ENCODE results near the gene LRRFIP1. TPM values are rescaled to one million over a fixed set of nuclear protein-coding genes. Genes with fewer than 3 reads are reported as not detected.
A peak's percentile ranks its signal among the peaks of the same experiment; 100 is the strongest.

Gene LRRFIP1
- total and polyA plus RNA-seq, 10 donors = 40.4 to 164 (median 124) TPM

DNA sequence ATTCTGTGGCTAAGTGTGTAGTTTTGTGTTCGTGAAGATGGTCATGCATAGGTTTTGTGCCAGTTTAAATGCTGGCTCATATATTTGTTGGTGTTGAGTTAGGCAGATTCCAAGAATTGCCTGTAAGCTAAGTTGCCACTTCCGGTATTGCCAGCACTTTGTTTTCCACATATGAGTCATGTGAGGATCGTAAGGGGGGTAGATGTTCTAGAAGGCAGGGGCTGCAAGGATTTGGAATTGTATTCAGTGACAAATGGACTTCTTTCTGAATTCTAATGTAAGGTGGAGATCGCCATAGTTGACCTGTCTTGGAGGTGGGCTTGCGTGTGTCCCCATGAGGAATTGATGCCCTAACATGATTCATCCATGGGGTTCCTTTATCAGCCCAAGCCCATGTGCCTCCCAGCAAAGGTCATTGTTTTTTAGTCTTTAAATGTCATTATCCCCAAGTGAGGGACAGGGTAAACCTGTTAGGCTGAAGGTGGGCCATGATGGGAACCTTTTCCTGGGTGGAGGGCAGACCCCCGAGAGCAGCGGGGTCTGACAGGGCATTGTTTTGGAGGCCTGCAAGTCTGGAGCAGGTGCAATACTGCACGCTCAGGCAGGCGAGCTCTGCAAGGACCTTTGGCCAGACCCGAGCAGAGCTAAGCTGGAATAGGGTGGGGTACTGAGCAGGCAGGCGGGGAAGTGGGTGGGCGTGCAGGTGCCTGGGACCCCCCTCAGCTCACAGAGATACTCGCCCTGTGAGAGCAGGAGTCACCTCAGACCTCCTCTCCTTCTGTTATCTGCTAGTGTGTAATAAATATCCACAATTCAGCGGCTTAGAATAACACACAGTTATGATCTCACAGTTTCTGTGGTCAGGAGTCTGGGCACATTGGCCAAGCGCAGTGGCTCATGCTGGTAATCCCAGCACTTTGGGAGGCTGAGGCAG lies 77.4 kb downstream of the LRRFIP1 start:
- intact Hi-C loops (cut with DNase I; ENCODE audit: low total_unique reads) = no loop called here
- no peaks in the 10 kb centered on the region for H3K27me3 ChIP-seq (replicated peaks in 1 of 7)
- H3K27ac ChIP-seq = peak overlapping the region in 6 of 8 donors; percentile 48 to 100 (median 98)
- DNase-seq = no peak
- TF ChIP-seq, protein P1, sequence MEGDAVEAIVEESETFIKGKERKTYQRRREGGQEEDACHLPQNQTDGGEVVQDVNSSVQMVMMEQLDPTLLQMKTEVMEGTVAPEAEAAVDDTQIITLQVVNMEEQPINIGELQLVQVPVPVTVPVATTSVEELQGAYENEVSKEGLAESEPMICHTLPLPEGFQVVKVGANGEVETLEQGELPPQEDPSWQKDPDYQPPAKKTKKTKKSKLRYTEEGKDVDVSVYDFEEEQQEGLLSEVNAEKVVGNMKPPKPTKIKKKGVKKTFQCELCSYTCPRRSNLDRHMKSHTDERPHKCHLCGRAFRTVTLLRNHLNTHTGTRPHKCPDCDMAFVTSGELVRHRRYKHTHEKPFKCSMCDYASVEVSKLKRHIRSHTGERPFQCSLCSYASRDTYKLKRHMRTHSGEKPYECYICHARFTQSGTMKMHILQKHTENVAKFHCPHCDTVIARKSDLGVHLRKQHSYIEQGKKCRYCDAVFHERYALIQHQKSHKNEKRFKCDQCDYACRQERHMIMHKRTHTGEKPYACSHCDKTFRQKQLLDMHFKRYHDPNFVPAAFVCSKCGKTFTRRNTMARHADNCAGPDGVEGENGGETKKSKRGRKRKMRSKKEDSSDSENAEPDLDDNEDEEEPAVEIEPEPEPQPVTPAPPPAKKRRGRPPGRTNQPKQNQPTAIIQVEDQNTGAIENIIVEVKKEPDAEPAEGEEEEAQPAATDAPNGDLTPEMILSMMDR (IDR thresholded peaks at IDR 0.05 in 8 of 11, conservative IDR thresholded peaks at IDR 0.05 in 3 of 11) = no peak
- TF ChIP-seq POLR2A (IDR thresholded peaks at IDR 0.05) (no peak), POLR2AphosphoS5 (IDR thresholded peaks at IDR 0.05) (no peak)
- H3K36me3 ChIP-seq = peaks cover 0 to 26% (median 14%) of the 10 kb centered on the region in 6 donors
- no peaks in the 10 kb centered on the region for H3K9me3 ChIP-seq
- WGBS, 5 donors = 75 to 79% (median 79%) methylated on average over 14 to 15 of the region's 15 CpGs
- peaks cover 67 to 95% (median 85%) of the 10 kb centered on the region in 6 donors for H3K4me1 ChIP-seq
- no peak overlapping the region for H3K4me3 ChIP-seq

DNA sequence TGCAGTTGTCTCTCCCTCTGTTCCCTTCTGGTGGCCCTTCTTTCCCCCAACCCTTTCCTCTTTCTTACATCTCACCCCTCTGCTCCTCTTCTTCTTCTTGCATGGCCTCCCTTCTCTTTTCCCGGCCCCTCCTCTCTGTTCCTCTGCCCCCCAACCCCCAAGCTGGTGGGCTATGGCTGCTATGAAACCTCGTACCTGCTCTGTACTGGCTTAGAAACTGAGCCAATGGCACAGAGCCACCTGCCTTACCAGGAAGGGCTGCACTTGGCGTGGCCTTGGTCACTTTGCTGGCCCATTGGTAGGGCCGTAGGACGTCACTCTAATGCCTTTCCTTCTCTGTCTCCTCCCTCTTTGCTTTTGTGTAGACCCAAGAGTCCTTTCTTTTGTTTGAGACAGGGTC lies 78.9 kb downstream of the LRRFIP1 start:
- no peak for DNase-seq
- 87 to 94% (median 89%) methylated on average over 5 of the region's 5 CpGs for WGBS, 5 donors
- Histone ChIP-seq H3K9me3 (no peaks in the 10 kb centered on the region), H3K36me3 (peaks cover 0 to 41% (median 26%) of the 10 kb centered on the region in 6 donors), H3K27me3 (replicated peaks in 1 of 7) (no peaks in the 10 kb centered on the region), H3K27ac (peak overlapping the region in 3 of 8 donors; percentile 21 to 98 (median 37)), H3K4me1 (peaks cover 52 to 90% (median 72%) of the 10 kb centered on the region in 6 donors), H3K4me3 (no peak overlapping the region)
- intact Hi-C loops (cut with DNase I; ENCODE audit: low total_unique reads) = no loop called here
- TF ChIP-seq POLR2A (IDR thresholded peaks at IDR 0.05) (no peak), POLR2AphosphoS5 (IDR thresholded peaks at IDR 0.05) (no peak)
- TF ChIP-seq, protein P1 (IDR thresholded peaks at IDR 0.05 in 8 of 11, conservative IDR thresholded peaks at IDR 0.05 in 3 of 11) = no peak

DNA sequence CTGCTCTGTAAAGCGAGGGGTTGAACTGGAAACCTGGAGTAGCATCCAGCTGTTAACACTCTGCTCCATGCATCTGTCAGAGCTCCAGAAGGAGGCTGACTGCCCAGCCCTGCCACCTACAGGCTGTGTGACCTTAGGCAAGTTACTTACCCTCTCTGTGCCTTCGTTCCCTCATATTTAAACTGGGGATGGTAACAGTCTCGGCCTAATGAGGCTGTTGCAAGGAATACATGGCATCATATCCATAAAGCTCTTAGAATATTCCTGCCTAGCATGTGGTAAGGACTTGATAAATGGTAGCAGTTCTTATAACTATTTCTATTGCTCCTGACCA lies 80.6 kb downstream of the LRRFIP1 start:
- intact Hi-C loops (cut with DNase I; ENCODE audit: low total_unique reads) = no loop called here
- Histone ChIP-seq H3K36me3 (peaks cover 0 to 59% (median 35%) of the 10 kb centered on the region in 6 donors), H3K4me1 (peaks cover 34 to 90% (median 64%) of the 10 kb centered on the region in 6 donors), H3K27ac (peak overlapping the region in 5 of 8 donors; percentile 21 to 98 (median 37)), H3K27me3 (replicated peaks in 1 of 7) (no peaks in the 10 kb centered on the region), H3K9me3 (no peaks in the 10 kb centered on the region), H3K4me3 (no peak overlapping the region)
- no peak for DNase-seq
- 89 to 95% (median 93%) methylated on average over 3 of the region's 3 CpGs for WGBS, 5 donors
- TF ChIP-seq POLR2AphosphoS5 (IDR thresholded peaks at IDR 0.05) (no peak), POLR2A (IDR thresholded peaks at IDR 0.05) (no peak)
- TF ChIP-seq, protein P1 (IDR thresholded peaks at IDR 0.05 in 8 of 11, conservative IDR thresholded peaks at IDR 0.05 in 3 of 11) = no peak

DNA sequence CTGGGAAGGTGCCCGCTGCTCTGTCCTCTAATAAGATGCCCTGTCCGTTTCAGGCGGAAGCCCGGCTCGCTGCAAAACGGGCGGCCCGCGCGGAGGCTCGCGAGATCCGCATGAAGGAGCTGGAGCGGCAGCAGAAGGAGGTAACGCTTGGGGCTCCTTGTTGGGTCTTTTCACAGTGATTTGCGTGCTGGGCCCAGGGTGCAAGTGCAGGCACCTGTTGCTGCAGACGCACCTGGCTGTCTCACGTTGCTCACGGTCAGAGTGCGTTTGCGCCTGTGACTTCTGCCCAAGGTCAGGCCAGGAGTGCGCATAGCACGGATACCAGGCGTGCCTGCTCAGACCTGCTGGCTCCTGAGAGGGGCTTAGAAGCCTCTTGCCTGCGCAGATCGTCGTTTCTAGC lies 81.1 kb downstream of the LRRFIP1 start:
- Histone ChIP-seq H3K4me1 (peaks cover 30 to 90% (median 61%) of the 10 kb centered on the region in 6 donors), H3K27me3 (replicated peaks in 1 of 7) (no peaks in the 10 kb centered on the region), H3K36me3 (peaks cover 0 to 61% (median 35%) of the 10 kb centered on the region in 6 donors), H3K9me3 (no peaks in the 10 kb centered on the region), H3K4me3 (no peak overlapping the region), H3K27ac (peak overlapping the region in 1 of 8 donors; percentile 98)
- 95 to 99% (median 95%) methylated on average over 27 of the region's 27 CpGs for WGBS, 5 donors
- intact Hi-C loops (cut with DNase I; ENCODE audit: low total_unique reads) = no loop called here
- TF ChIP-seq POLR2A (IDR thresholded peaks at IDR 0.05) = no peak
- TF ChIP-seq POLR2AphosphoS5 (IDR thresholded peaks at IDR 0.05) = peak in 1 of 3 donors; percentile 40
- TF ChIP-seq, protein P1 (IDR thresholded peaks at IDR 0.05 in 8 of 11, conservative IDR thresholded peaks at IDR 0.05 in 3 of 11) = no peak
- DNase-seq = no peak

Measured in spleen (tissue), 11 donors.